Keratinocyte (primary cell): ENCODE measurements around the gene IFNA14. TPM values are rescaled to one million over a fixed set of nuclear protein-coding genes. Genes with fewer than 3 reads are reported as not detected.
"Not testable (repeated sequence)": the region's sequence is repeated elsewhere in the genome, so short reads cannot be mapped to it uniquely, and the experiment has no call there.

Experiments
- DNase-seq: peaks from one replicate; pipeline ENCODE4 v3.0.0-alpha.2; 2011; ENCODE audit warnings: low read depth, missing footprints, low spot score
- FAIRE-seq: peaks from 2 replicates; lab custom pipeline; 2011; peaks lifted over from hg19 to GRCh38; lab: Jason Lieb, UNC
- H2AFZ ChIP-seq: 2 replicates; pipeline ENCODE4 v1.6.0; 2012; ENCODE audit warnings: low read length, control low read depth, inconsistent platforms; ENCODE audit not compliant: control insufficient read depth
- H3K27ac ChIP-seq: 2 replicates; pipeline ENCODE4 v1.5.1; 2011; ENCODE audit warnings: low read length; ENCODE audit not compliant: control insufficient read depth, insufficient read depth
- H3K27me3 ChIP-seq: 3 replicates; pipeline ENCODE4 v1.6.0; 2011; ENCODE audit warnings: low read length; ENCODE audit not compliant: control insufficient read depth, insufficient read depth; ENCODE audit errors: extremely low read depth
- H3K36me3 ChIP-seq, 2 experiments: 2 replicates in 1 of 2; 3 replicates in 1 of 2; pipeline ENCODE4 v1.5.1; 2011; ENCODE audit warnings: low read length in 2 of 2, mild to moderate bottlenecking in 1 of 2; ENCODE audit not compliant: control insufficient read depth in 2 of 2, insufficient read depth in 2 of 2; ENCODE audit errors: extremely low read depth in 1 of 2
- H3K4me1 ChIP-seq: 3 replicates; pipeline ENCODE4 v1.5.1; 2011; ENCODE audit warnings: low read length; ENCODE audit not compliant: control insufficient read depth, insufficient read depth; ENCODE audit errors: extremely low read depth
- H3K4me2 ChIP-seq: 3 replicates; pipeline ENCODE4 v1.6.0; 2011; ENCODE audit warnings: low read depth, low read length; ENCODE audit not compliant: control insufficient read depth, insufficient read depth; ENCODE audit errors: extremely low read depth
- H3K4me3 ChIP-seq, 3 experiments: fragments of 200-600 bp in 1 of 3; sonication (generic) in 1 of 3; 2 replicates in 2 of 3; 3 replicates in 1 of 3; pipeline ENCODE4 v1.5.1; 2011 to 2016; ENCODE audit warnings: low read length in 3 of 3, mild to moderate bottlenecking in 3 of 3, control low read depth in 2 of 3, inconsistent platforms in 1 of 3, low read depth in 1 of 3, mixed read lengths in 1 of 3, mixed run types in 1 of 3, moderate library complexity in 1 of 3; ENCODE audit not compliant: control insufficient read depth in 2 of 3, insufficient read depth in 2 of 3; ENCODE audit errors: extremely low read depth in 1 of 3
- H3K79me2 ChIP-seq: 2 replicates; pipeline ENCODE4 v1.6.0; 2012; ENCODE audit warnings: low read length; ENCODE audit not compliant: control insufficient read depth, insufficient read depth
- H3K9ac ChIP-seq: 3 replicates; pipeline ENCODE4 v1.6.0; 2011; ENCODE audit warnings: low read length; ENCODE audit not compliant: control insufficient read depth, insufficient read depth; ENCODE audit errors: extremely low read depth
- H3K9me1 ChIP-seq: 3 replicates; pipeline ENCODE4 v1.6.0; 2011; ENCODE audit warnings: low read length; ENCODE audit not compliant: control insufficient read depth, insufficient read depth; ENCODE audit errors: extremely low read depth
- H3K9me3 ChIP-seq: 2 replicates; pipeline ENCODE4 v1.5.1; 2012; ENCODE audit warnings: low read depth, low read length; ENCODE audit not compliant: control insufficient read depth
- H4K20me1 ChIP-seq: 3 replicates; pipeline ENCODE4 v1.6.0; 2011; ENCODE audit warnings: low read length; ENCODE audit not compliant: control insufficient read depth, insufficient read depth; ENCODE audit errors: extremely low read depth
- EZH2 ChIP-seq: IDR thresholded peaks from one replicate; pipeline ENCODE4 v1.6.1; 2012; ENCODE audit warnings: inconsistent platforms, mild to moderate bottlenecking, low read length, moderate library complexity
- dilution Hi-C: fragments of 300-500 bp; cut with MboI; formaldehyde crosslinking; loops from one replicate; pipeline ENCODE4 v1.7.0; 2020; ENCODE audit warnings: low sequenced_read_pairs; ENCODE audit not compliant: extremely low pct_ligation_motif_present
- polyA plus RNA-seq, 5 experiments: library from polyadenylated mRNA; depleted of rRNA in 3 of 5; stranded (reverse) in 3 of 5; stranded (forward) in 1 of 5; unstranded in 1 of 5; fragments of >200 nt; gene quantifications; 1 replicate in 1 of 5; 2 replicates in 3 of 5; 3 replicates in 1 of 5; pipeline versions ENCODE4 v1.2.1 to v1.2.3, GENCODE V29; 2011 to 2012; ENCODE audit warnings: missing spikeins in 2 of 5, low read depth in 1 of 5, low replicate concordance in 1 of 5
- TF ChIP-seq, protein P1 (sequence below), 3 experiments: IDR thresholded peaks in 1 of 3; conservative IDR thresholded peaks in 1 of 3; optimal IDR thresholded peaks in 1 of 3; 2 replicates in 2 of 3; 3 replicates in 1 of 3; pipeline versions ENCODE3 to v1.5.1; 2011; ENCODE audit warnings: low read length in 3 of 3, mild to moderate bottlenecking in 3 of 3, moderate library complexity in 2 of 3, control low read depth in 1 of 3, inconsistent platforms in 1 of 3; ENCODE audit not compliant: insufficient read depth in 2 of 3; ENCODE audit errors: extremely low read depth in 1 of 3

The IFNA14 gene
- polyA plus RNA-seq, 1 donor (not counting 4 experiments of a cell fraction or from before 2014, with no cell fraction given), result not detected

DNA sequence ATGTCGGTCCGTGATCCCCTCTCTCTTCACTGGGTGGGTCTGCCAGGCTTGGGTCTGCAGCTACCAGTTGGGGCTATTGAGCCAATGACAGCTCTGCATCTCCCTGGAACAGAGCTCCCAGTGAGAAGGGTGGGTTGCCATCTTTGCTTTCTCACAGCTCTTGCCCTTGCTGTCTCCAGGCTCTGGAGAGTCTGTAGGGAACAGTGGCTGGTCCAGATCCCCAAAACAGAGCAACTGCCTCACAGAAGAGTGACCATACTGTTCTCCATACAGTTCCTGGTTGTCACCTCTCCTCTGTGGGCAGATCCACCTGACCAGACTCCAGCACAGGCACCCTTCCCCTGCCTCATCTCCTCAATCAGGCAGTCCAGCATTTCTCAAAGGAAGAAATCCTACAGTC lies 6.5 kb downstream of the IFNA14 start:
- Histone ChIP-seq H3K27me3 (peaks cover 7% of the 10 kb centered on the region), H3K4me1 (no peaks in the 10 kb centered on the region), H3K4me3 (no peak overlapping the region), H3K79me2 (no peaks in the 10 kb centered on the region), H2AFZ (no peak overlapping the region), H3K4me2 (no peak overlapping the region), H3K9me3 (no peaks in the 10 kb centered on the region), H3K9me1 (no peaks in the 10 kb centered on the region), H3K9ac (no peak overlapping the region), H3K36me3 (no peaks in the 10 kb centered on the region), H4K20me1 (no peaks in the 10 kb centered on the region), H3K27ac (no peak overlapping the region)
- FAIRE-seq, result no peak
- no peak for TF ChIP-seq EZH2
- TF ChIP-seq, protein P1, sequence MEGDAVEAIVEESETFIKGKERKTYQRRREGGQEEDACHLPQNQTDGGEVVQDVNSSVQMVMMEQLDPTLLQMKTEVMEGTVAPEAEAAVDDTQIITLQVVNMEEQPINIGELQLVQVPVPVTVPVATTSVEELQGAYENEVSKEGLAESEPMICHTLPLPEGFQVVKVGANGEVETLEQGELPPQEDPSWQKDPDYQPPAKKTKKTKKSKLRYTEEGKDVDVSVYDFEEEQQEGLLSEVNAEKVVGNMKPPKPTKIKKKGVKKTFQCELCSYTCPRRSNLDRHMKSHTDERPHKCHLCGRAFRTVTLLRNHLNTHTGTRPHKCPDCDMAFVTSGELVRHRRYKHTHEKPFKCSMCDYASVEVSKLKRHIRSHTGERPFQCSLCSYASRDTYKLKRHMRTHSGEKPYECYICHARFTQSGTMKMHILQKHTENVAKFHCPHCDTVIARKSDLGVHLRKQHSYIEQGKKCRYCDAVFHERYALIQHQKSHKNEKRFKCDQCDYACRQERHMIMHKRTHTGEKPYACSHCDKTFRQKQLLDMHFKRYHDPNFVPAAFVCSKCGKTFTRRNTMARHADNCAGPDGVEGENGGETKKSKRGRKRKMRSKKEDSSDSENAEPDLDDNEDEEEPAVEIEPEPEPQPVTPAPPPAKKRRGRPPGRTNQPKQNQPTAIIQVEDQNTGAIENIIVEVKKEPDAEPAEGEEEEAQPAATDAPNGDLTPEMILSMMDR (optimal IDR thresholded peaks at IDR 0.05 in 1 of 3, IDR thresholded peaks at IDR 0.05 in 1 of 3, conservative IDR thresholded peaks at IDR 0.05 in 1 of 3; ENCODE audit: extremely low read depth in 1 of 3, insufficient read depth in 2 of 3, low read length in 3 of 3), result no peak
- dilution Hi-C loops, result no loop called here
- DNase-seq, result no peak

DNA sequence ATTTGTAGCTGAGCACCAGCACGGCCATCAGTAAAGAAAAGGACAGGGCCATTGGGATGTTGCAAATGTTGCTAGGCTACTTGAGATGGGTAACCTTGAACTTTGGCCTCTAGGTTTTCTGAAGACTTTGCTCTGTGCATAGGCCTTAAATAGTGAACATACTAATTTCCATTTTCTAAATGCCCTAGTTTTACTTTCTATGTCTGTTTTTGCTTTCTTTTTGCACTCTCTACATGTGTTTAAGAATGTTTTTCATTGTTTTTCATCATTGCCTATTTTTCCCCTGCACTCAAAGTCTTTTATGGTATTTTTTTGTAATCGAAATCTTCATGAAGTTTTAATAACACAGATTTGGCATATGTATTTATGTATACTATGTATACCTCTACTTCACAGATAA lies 11.7 kb downstream of the IFNA14 start, which contains the start of gene IFNA17:
IFNA17 (minus strand) TSS at position 101 of the 400 bp plus-strand sequence; CDS start at position 52, 49 bp downstream.
- no peaks in the 10 kb centered on the region for H4K20me1 ChIP-seq
- TF ChIP-seq, protein P1 (optimal IDR thresholded peaks at IDR 0.05 in 1 of 3, IDR thresholded peaks at IDR 0.05 in 1 of 3, conservative IDR thresholded peaks at IDR 0.05 in 1 of 3; ENCODE audit: extremely low read depth in 1 of 3, insufficient read depth in 2 of 3, low read length in 3 of 3), result no peak
- dilution Hi-C loops, result no loop called here
- H3K36me3 ChIP-seq, result no peaks in the 10 kb centered on the region
- no peak within 1 kb of the TSS for H3K4me2 ChIP-seq
- no peaks in the 10 kb centered on the region for H3K27me3 ChIP-seq
- no peak within 1 kb of the TSS for H3K4me3 ChIP-seq
- no peak within 1 kb of the TSS for H3K9ac ChIP-seq
- H3K79me2 ChIP-seq, result no peaks in the 10 kb centered on the region
- H3K4me1 ChIP-seq, result no peaks in the 10 kb centered on the region
- DNase-seq, result no peak
- FAIRE-seq, result no peak
- no peaks in the 10 kb centered on the region for H3K9me3 ChIP-seq
- H3K27ac ChIP-seq, result no peak within 1 kb of the TSS
- H3K9me1 ChIP-seq, result no peaks in the 10 kb centered on the region
- no peak within 1 kb of the TSS for H2AFZ ChIP-seq

DNA sequence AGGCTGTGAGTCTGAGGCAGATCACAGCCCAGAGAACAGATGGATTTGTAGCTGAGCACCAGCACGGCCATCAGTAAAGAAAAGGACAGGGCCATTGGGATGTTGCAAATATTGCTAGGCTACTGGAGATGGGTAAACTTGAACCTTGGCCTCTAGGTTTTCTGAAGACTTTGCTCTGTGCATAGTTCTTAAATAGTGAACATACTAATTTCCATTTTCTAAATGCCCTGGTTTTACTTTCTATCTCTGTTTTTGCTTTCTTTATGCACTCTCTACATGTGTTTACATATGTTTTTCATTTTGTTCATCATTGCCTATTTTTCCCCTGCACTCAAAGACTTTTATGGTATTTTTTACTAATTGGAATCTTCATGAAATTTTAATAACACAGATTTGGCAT lies 22.6 kb downstream of the IFNA14 start, which contains the start of gene IFNA16:
IFNA16 (minus strand) TSS at position 101 of the 400 bp plus-strand sequence; CDS start at position 95, 6 bp downstream.
- H3K79me2 ChIP-seq, H3K9me1 ChIP-seq, H3K9ac ChIP-seq, H3K27ac ChIP-seq, H3K4me2 ChIP-seq, DNase-seq, H3K4me1 ChIP-seq, H3K27me3 ChIP-seq, H3K4me3 ChIP-seq, H3K9me3 ChIP-seq, H3K36me3 ChIP-seq, H4K20me1 ChIP-seq, H2AFZ ChIP-seq, FAIRE-seq, dilution Hi-C loops: not testable (repeated sequence)
